Osteoblast (primary cell): ENCODE measurements around the gene BSND. TPM values are rescaled to one million over a fixed set of nuclear protein-coding genes. Genes with fewer than 3 reads are reported as not detected.

Experiments used
- DNase-seq: peaks from one replicate; pipeline ENCODE4 v3.0.0; 2011; ENCODE audit warnings: low spot score, mixed read lengths; ENCODE audit not compliant: insufficient read length; ENCODE audit errors: missing footprints
- H2AFZ ChIP-seq: 2 replicates; pipeline ENCODE4 v1.6.0; 2011; ENCODE audit warnings: mild to moderate bottlenecking, low read length
- H3K27ac ChIP-seq: 2 replicates; pipeline ENCODE4 v1.5.1; 2011; ENCODE audit warnings: mild to moderate bottlenecking, low read depth, low read length, moderate library complexity
- H3K27me3 ChIP-seq: 2 replicates; pipeline ENCODE4 v1.6.0; 2012; ENCODE audit warnings: mild to moderate bottlenecking, control low read depth, inconsistent platforms, low read length, moderate library complexity; ENCODE audit not compliant: insufficient read depth
- H3K36me3 ChIP-seq: 2 replicates; pipeline ENCODE4 v1.5.1; 2011; ENCODE audit warnings: mild to moderate bottlenecking, low read length, control low read depth, moderate library complexity; ENCODE audit not compliant: insufficient read depth
- H3K4me1 ChIP-seq: 2 replicates; pipeline ENCODE4 v1.5.1; 2011; ENCODE audit warnings: mild to moderate bottlenecking, low read length, control low read depth, moderate library complexity; ENCODE audit not compliant: insufficient read depth
- H3K4me2 ChIP-seq: 2 replicates; pipeline ENCODE4 v1.6.0; 2011; ENCODE audit warnings: mild to moderate bottlenecking, low read length; ENCODE audit not compliant: insufficient read depth
- H3K4me3 ChIP-seq: fragments of 200-600 bp; sonication (generic); 3 replicates; pipeline ENCODE4 v1.5.1; 2012; ENCODE audit warnings: mild to moderate bottlenecking, low read length, inconsistent platforms; ENCODE audit not compliant: insufficient read depth
- H3K79me2 ChIP-seq: 2 replicates; pipeline ENCODE4 v1.6.0; 2012; ENCODE audit warnings: mild to moderate bottlenecking, low read length, control low read depth, inconsistent platforms; ENCODE audit not compliant: insufficient read depth
- H3K9me3 ChIP-seq: 2 replicates; pipeline ENCODE4 v1.5.1; 2011; ENCODE audit warnings: low read depth, low read length, control low read depth
- H4K20me1 ChIP-seq: 2 replicates; pipeline ENCODE4 v1.6.0; 2012; ENCODE audit warnings: mild to moderate bottlenecking, low read length, control low read depth; ENCODE audit not compliant: insufficient read depth
- total RNA-seq: library from RNA; depleted of rRNA; stranded (reverse); fragments of >200 nt; gene quantifications from 2 replicates; pipeline ENCODE4 v1.2.3, GENCODE V29; 2012
- TF ChIP-seq, protein P1 (sequence below): IDR thresholded peaks from 2 replicates; pipeline ENCODE4 v1.5.1; 2011; ENCODE audit warnings: mild to moderate bottlenecking, low read depth, low read length, moderate library complexity; ENCODE audit errors: extremely low read depth

The BSND gene
- total RNA-seq, 1 donor: not detected

- Histone ChIP-seq H3K27ac (no peak overlapping the region), H3K4me3 (no peak overlapping the region), H3K4me1 (no peaks in the 10 kb centered on the region), H3K36me3 (no peaks in the 10 kb centered on the region), H3K9me3 (no peaks in the 10 kb centered on the region), H3K27me3 (peaks cover 41% of the 10 kb centered on the region), H3K79me2 (no peaks in the 10 kb centered on the region), H3K4me2 (no peak overlapping the region), H2AFZ (no peak overlapping the region), H4K20me1 (no peaks in the 10 kb centered on the region)
- DNase-seq: peak; percentile 77
- TF ChIP-seq, protein P1, sequence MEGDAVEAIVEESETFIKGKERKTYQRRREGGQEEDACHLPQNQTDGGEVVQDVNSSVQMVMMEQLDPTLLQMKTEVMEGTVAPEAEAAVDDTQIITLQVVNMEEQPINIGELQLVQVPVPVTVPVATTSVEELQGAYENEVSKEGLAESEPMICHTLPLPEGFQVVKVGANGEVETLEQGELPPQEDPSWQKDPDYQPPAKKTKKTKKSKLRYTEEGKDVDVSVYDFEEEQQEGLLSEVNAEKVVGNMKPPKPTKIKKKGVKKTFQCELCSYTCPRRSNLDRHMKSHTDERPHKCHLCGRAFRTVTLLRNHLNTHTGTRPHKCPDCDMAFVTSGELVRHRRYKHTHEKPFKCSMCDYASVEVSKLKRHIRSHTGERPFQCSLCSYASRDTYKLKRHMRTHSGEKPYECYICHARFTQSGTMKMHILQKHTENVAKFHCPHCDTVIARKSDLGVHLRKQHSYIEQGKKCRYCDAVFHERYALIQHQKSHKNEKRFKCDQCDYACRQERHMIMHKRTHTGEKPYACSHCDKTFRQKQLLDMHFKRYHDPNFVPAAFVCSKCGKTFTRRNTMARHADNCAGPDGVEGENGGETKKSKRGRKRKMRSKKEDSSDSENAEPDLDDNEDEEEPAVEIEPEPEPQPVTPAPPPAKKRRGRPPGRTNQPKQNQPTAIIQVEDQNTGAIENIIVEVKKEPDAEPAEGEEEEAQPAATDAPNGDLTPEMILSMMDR: no peak
Measured at GRCh38 chr1:55044617-55045397, 46.1 kb downstream of the BSND start.

DNA sequence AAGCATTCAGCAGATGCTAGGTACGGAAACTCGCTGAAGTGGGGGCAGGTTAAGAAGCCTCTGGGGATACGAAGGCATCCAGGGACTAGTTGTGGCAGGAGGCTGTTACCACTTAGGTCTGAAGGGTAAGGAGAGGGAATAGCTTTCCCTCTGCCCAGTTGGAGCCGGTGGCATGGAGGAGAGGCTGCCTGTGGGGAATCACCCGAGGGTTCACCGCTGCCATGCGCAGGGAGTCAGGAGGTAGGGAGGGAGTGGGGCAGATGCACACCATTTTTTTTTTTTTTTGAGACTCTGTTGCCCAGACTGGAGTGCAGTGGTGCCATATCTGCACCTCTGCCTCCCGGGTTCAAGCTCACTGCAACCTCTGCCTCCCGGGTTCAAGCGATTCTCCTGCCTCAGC, 46.7 kb downstream of the BSND start:
- TF ChIP-seq, protein P1: no peak
- Histone ChIP-seq H3K4me1 (no peaks in the 10 kb centered on the region), H3K9me3 (no peaks in the 10 kb centered on the region), H3K36me3 (no peaks in the 10 kb centered on the region), H3K4me3 (no peak overlapping the region), H3K27me3 (peaks cover 35% of the 10 kb centered on the region), H2AFZ (no peak overlapping the region), H3K4me2 (no peak overlapping the region), H3K79me2 (no peaks in the 10 kb centered on the region), H3K27ac (no peak overlapping the region), H4K20me1 (no peaks in the 10 kb centered on the region)
- peak; percentile 44 for DNase-seq

GRCh38 chr1:55046871-55047270, 48.1 kb downstream of the BSND start:
- H2AFZ ChIP-seq: no peak overlapping the region
- no peaks in the 10 kb centered on the region for H3K79me2 ChIP-seq
- H3K4me1 ChIP-seq: no peaks in the 10 kb centered on the region
- H3K4me2 ChIP-seq: no peak overlapping the region
- TF ChIP-seq, protein P1: no peak
- no peak overlapping the region for H3K27ac ChIP-seq
- H3K9me3 ChIP-seq: no peaks in the 10 kb centered on the region
- peaks cover 23% of the 10 kb centered on the region for H3K27me3 ChIP-seq
- no peaks in the 10 kb centered on the region for H4K20me1 ChIP-seq
- no peaks in the 10 kb centered on the region for H3K36me3 ChIP-seq
- peak; percentile 62 for DNase-seq
- H3K4me3 ChIP-seq: no peak overlapping the region

- H3K27me3 ChIP-seq: peaks cover 15% of the 10 kb centered on the region
Measured at GRCh38 chr1:55047611-55048010, 48.9 kb downstream of the BSND start.

More at GRCh38 chr1:55047611-55048010, 48.9 kb downstream of the BSND start:
- H3K4me2 ChIP-seq: no peak overlapping the region
- no peak overlapping the region for H3K27ac ChIP-seq
- no peaks in the 10 kb centered on the region for H3K9me3 ChIP-seq
- DNase-seq: peak; percentile 53
- TF ChIP-seq, protein P1: no peak
- H2AFZ ChIP-seq: no peak overlapping the region
- H4K20me1 ChIP-seq: no peaks in the 10 kb centered on the region
- H3K4me1 ChIP-seq: no peaks in the 10 kb centered on the region
- no peaks in the 10 kb centered on the region for H3K36me3 ChIP-seq
- H3K4me3 ChIP-seq: no peak overlapping the region
- H3K79me2 ChIP-seq: no peaks in the 10 kb centered on the region
